Suppressor macrophage treated with lipopolysaccharide for 4 hours (primary cell): ENCODE results near the gene TTC27.
"Not testable (repeated sequence)": the region's sequence is repeated elsewhere in the genome, so short reads cannot be mapped to it uniquely, and the experiment has no call there.

Experiments used
- DNase-seq: peaks from one replicate; pipeline ENCODE4 v3.0.0-alpha.2; 2020

The TTC27 gene

GRCh38 chr2:32862269-32863055, 234.6 kb downstream of the TTC27 start:
- no peak for DNase-seq

- no peak for DNase-seq
Measured at GRCh38 chr2:32863326-32863725, 235.5 kb downstream of the TTC27 start.

- no peak for DNase-seq
Measured at GRCh38 chr2:32863803-32864202, 236.0 kb downstream of the TTC27 start.

GRCh38 chr2:32864334-32865111, 236.7 kb downstream of the TTC27 start:
- DNase-seq: no peak

- no peak for DNase-seq
Measured at GRCh38 chr2:32865399-32866068, 237.7 kb downstream of the TTC27 start.

- DNase-seq: not testable (repeated sequence)
Measured at GRCh38 chr2:32866462-32866861, 238.6 kb downstream of the TTC27 start.
